Keratinocyte (primary cell): ENCODE results near the gene RASA3.

Source experiments
- CTCF ChIP-seq, 3 experiments: IDR thresholded peaks in 1 of 3; conservative IDR thresholded peaks in 1 of 3; optimal IDR thresholded peaks in 1 of 3; 2 replicates in 2 of 3; 3 replicates in 1 of 3; pipeline versions ENCODE3 to v1.5.1; 2011; ENCODE audit warnings: low read length in 3 of 3, mild to moderate bottlenecking in 3 of 3, moderate library complexity in 2 of 3, control low read depth in 1 of 3, inconsistent platforms in 1 of 3; ENCODE audit not compliant: insufficient read depth in 2 of 3; ENCODE audit errors: extremely low read depth in 1 of 3
- EZH2 ChIP-seq: IDR thresholded peaks from one replicate; pipeline ENCODE4 v1.6.1; 2012; ENCODE audit warnings: inconsistent platforms, mild to moderate bottlenecking, low read length, moderate library complexity

- TF ChIP-seq CTCF (optimal IDR thresholded peaks at IDR 0.05 in 1 of 3, IDR thresholded peaks at IDR 0.05 in 1 of 3, conservative IDR thresholded peaks at IDR 0.05 in 1 of 3; ENCODE audit: extremely low read depth in 1 of 3, insufficient read depth in 2 of 3, low read length in 3 of 3): no peak
- TF ChIP-seq EZH2: no peak
Measured at GRCh38 chr13:114097212-114097892, 35.1 kb downstream of the RASA3 start.
